Midbrain (tissue), 1 donor: ENCODE data around the gene DYNC2LI1.

Experiments used
- DNase-seq: peaks from one replicate; lab custom pipeline; 2025; lab: John Stamatoyannopoulos, UW

The DYNC2LI1 gene

DNA sequence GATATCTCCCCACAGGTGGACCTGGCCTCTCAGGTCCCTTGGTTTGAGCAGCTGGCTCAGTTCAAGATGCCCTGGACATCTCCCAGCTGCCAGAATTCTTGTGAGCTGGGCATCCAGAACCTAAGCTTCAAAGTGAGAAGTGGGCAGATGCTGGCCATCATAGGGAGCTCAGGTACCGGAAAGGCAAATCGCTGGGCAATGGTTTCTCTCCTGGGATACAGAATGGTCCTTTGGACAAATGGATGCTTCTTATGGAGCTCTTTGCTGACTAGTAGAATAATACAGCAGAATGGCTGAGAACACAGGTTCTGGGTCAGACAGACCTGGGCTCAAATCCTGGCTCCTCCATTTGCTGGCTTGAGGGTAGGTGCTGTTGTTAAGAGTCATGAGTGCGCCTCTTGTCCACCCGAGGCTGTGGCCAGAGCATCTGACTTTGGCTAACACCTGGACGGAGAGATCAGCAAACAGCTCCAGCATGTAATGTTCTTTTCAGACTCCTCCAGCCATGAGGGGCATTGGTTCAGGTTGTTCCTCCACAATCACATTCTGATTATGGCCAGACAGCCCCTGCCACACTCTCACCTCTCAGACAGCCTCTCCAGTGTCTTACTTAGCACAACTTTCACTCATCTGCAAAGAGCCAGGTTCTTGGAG is 72.4 kb downstream of the DYNC2LI1 start:
- DNase-seq, result no peak

DNA sequence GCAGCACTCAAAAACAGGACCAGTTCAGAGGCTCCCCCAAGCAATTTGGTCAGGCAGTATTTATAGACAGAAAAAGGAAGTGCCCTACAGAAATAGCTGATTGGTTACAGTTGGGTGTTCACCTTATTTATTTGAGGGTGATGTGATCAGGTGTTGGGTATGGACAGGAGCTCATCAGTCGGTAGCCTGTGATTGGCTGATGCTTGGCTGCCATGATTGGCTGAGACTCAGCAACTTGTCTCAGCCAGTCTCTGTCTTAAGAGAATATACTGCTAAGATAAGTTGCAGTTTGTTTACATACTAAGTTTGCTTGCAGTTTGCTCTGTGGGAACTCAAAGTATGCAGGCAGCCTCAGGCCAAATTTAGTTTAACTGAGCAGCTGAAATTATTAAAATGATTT is 74.4 kb downstream of the DYNC2LI1 start:
- DNase-seq, result no peak

DNA sequence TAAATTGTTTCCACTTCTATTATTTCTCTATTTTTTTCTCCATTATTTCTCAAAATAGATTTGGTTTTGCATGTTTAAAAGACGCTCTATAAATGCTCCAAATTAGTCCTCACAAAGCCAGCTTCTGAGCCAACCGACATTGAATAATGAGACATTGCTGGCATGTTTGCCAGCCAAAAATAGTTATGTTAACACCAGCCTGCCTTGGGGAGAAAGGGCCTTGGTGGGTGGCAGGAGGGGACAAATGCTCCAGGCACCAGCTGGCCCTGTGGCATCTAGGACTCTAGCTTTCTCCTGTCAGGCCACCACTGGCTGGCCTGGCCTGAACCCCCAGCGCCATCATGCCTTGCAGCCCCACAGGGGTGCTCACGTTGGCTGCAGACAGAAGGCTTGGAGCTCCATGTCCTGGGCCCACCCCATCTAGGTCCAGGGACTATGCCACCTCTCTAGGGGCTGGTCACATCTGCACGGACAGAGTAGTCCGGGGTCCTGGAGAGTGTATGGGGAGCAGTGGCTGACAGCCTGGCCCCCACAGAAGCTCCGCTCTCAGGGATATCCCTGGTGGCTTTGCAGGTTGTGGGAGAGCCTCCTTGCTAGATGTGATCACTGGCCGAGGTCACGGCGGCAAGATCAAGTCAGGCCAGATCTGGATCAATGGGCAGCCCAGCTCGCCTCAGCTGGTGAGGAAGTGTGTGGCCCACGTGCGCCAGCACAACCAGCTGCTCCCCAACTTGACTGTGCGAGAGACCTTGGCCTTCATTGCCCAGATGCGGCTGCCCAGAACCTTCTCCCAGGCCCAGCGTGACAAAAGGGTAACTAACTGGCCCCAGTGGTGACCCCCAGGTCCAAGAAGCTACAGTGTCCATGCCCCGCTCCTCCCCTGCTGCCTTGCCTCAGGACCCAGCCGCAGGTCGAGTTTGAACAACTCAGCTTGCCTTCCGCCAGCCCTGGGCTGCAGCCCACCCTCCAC is 77.5 kb downstream of the DYNC2LI1 start:
- no peak for DNase-seq

DNA sequence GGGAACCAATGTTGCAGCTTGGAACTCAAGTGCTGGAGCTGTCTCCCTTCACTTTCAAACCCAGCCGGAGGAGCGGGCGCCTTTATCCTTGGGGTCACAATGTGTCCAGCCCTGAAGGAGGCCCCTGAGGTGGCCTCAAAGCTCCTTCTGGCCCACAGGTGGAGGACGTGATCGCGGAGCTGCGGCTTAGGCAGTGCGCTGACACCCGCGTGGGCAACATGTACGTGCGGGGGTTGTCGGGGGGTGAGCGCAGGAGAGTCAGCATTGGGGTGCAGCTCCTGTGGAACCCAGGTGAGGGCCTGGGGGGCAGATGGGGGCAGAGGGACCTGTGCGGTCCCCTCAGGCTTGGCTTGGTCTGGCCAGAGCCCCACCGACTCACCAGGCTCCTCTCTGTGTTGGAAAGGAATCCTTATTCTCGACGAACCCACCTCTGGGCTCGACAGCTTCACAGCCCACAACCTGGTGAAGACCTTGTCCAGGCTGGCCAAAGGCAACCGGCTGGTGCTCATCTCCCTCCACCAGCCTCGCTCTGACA is 78.4 kb downstream of the DYNC2LI1 start:
- DNase-seq, result no peak

DNA sequence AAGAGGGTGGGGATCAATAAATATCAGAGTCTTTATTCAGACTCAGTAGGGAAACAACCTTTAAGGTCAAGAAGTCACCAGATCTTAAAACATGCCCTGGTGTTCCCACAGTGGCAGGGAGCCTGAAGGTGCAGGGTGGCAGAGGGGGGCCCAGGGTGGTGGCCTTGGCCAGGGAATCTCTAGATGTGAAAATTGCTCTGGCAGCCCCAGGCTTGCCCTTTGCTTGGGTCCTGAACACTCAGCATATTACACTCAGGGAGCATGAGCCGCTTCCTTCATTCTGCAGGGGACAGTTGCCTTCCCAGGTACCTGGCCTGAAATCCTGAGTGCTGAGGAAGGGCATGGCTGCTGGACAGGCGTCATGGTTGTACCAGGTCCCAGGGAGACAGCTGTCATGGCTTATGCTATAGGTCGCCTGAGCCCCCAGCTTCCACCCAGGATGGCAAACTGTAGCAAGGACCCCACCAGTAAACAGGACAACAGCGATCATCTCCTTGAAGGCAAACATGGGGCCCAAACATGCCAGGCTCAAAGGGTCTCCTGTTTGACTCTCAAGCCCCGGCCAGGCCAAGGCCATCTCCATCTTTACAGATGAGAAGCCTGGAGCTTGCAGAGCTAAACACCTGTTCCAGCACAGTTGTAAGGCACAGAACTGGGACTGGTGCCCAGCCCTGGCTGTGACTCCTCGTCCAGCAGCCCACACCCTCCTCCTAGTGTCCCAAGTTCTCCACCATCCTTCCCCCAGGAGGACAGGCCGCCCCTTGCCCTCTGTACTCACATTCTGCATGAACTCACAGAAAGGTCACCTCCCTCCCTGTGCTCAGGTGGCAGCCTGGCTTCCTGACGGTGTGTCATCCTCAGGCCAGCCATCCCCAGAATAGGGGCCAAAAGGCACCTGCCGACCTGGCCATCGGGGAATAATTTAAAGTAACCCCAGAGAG is 79.6 kb downstream of the DYNC2LI1 start:
- DNase-seq, result no peak

DNA sequence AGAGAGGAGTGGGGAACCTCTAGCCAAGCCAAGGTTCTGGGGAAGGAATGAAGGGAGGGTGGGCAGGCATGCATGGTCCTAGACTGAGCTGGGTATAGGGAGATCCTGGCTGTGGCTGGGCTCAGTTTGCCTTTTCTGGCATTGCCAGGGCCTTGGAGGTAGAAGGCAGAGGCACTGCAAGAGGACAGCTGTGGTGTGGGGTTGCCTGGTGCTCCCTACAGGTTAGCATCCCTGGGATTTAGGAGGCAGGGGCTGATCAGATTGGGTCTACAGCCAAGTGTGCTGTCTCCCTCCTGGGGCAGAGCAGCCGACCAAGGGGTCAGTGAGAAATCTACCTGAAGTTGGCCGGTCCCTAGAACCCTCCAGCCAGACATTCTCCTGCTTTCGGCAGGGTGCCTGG is 80.8 kb downstream of the DYNC2LI1 start:
- DNase-seq, result no peak

DNA sequence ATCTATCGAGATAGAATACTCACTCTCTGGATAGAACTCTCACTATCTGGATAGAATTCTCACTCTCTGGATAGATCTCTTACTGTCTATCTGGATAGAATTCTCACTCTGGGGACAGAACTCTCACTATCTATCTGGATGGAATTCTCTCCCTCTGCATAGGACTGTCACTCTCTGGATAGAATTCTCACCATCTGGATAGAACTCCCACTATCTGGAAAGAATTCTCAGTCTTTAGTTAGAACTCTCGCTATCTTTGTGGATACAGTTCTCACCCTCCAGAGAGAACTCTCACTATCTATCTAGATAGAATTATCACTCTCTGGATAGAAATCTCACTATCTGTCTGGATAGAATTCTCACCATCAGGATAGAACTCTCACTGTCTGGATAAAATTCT is 81.5 kb downstream of the DYNC2LI1 start:
- DNase-seq, result no peak
